AG20443 (cell line): ENCODE data around the gene KLHDC7B.

Experiments used
- DNase-seq: peaks from one replicate; pipeline ENCODE4 v3.0.0; 2012; ENCODE audit warnings: low spot score, mixed read lengths

The KLHDC7B gene

GRCh38 chr22:50548040-50548920 is 2.6 kb downstream of the KLHDC7B start:
- DNase-seq: peak; percentile 49

GRCh38 chr22:50548921-50549790 is 3.5 kb downstream of the KLHDC7B start:
- peak; percentile 4 for DNase-seq

GRCh38 chr22:50550395-50550794 is 4.7 kb downstream of the KLHDC7B start:
- no peak for DNase-seq

- DNase-seq: no peak
Measured at GRCh38 chr22:50551160-50551752, 5.6 kb downstream of the KLHDC7B start.

- no peak for DNase-seq
Measured at GRCh38 chr22:50553310-50553709, 7.6 kb downstream of the KLHDC7B start.

- DNase-seq: no peak
Measured at GRCh38 chr22:50556703-50557102, 11.0 kb downstream of the KLHDC7B start.

GRCh38 chr22:50560034-50560433 is 14.3 kb downstream of the KLHDC7B start:
- no peak for DNase-seq

GRCh38 chr22:50561401-50562358 is 16.0 kb downstream of the KLHDC7B start:
- DNase-seq: no peak

GRCh38 chr22:50562523-50563412 is 17.1 kb downstream of the KLHDC7B start, which contains the start of gene SYCE3:
Gene SYCE3, minus strand, starts transcription at chr22:50562919. Its CDS starts 6,514 bp downstream, at chr22:50556405.
- DNase-seq: peak; percentile 96

- no peak for DNase-seq
Measured at GRCh38 chr22:50563413-50564160, 17.9 kb downstream of the KLHDC7B start.

- DNase-seq: no peak
Measured at GRCh38 chr22:50564289-50564688, 18.6 kb downstream of the KLHDC7B start.

GRCh38 chr22:50567721-50568252 is 22.1 kb downstream of the KLHDC7B start:
- DNase-seq: no peak

- no peak for DNase-seq
Measured at GRCh38 chr22:50568626-50569025, 22.9 kb downstream of the KLHDC7B start.

- DNase-seq: no peak
Measured at GRCh38 chr22:50569041-50569459, 23.4 kb downstream of the KLHDC7B start.

GRCh38 chr22:50569896-50570535 is 24.3 kb downstream of the KLHDC7B start:
- no peak for DNase-seq

- DNase-seq: no peak
Measured at GRCh38 chr22:50570861-50571260, 25.2 kb downstream of the KLHDC7B start.

GRCh38 chr22:50571264-50572175 is 25.8 kb downstream of the KLHDC7B start:
- no peak for DNase-seq

GRCh38 chr22:50572965-50573364 is 27.3 kb downstream of the KLHDC7B start:
- no peak for DNase-seq
